Measurements from ENCODE around the gene ARHGAP18. TPM values are rescaled to one million over a fixed set of nuclear protein-coding genes. Genes with fewer than 3 reads are reported as not detected.

Gene ARHGAP18
- total RNA-seq, 4 donors from 2014 or later: 9.6 to 16.8 (median 13.9) TPM

GRCh38 chr6:129638055-129638684, 71.8 kb downstream of the ARHGAP18 start:
- Histone ChIP-seq H3K36me3 (no peaks in the 10 kb centered on the region), H3K9me3 (no peaks in the 10 kb centered on the region), H3K27me3 (no peaks in the 10 kb centered on the region), H3K27ac (no peak overlapping the region), H3K4me1 (peaks cover 0 to 16% (median 2%) of the 10 kb centered on the region in 4 donors), H3K4me3 (no peak overlapping the region)
- WGBS, 2 donors: 53 to 61% methylated on average over 8 of the region's 8 CpGs
- TF ChIP-seq POLR2A (IDR thresholded peaks at IDR 0.05) (no peak), CTCF (IDR thresholded peaks at IDR 0.05) (no peak), EP300 (IDR thresholded peaks at IDR 0.05) (no peak)
- DNase-seq (ENCODE audit: low spot score in 2 of 2): no peak

- TF ChIP-seq CTCF (IDR thresholded peaks at IDR 0.05) (no peak), POLR2A (IDR thresholded peaks at IDR 0.05) (no peak), EP300 (IDR thresholded peaks at IDR 0.05) (no peak)
- no peak overlapping the region for H3K27ac ChIP-seq
Observed at GRCh38 chr6:129637340-129638054, 72.5 kb downstream of the ARHGAP18 start.

GRCh38 chr6:129635396-129636130, 74.4 kb downstream of the ARHGAP18 start:
- H3K27me3 ChIP-seq: no peaks in the 10 kb centered on the region
- H3K4me1 ChIP-seq: peaks cover 0 to 21% (median 2%) of the 10 kb centered on the region in 4 donors
- no peaks in the 10 kb centered on the region for H3K9me3 ChIP-seq
- no peak overlapping the region for H3K4me3 ChIP-seq
- 62 to 69% methylated on average over 3 of the region's 3 CpGs for WGBS, 2 donors
- H3K27ac ChIP-seq: no peak overlapping the region
- peaks cover 0 to 8% (median 0%) of the 10 kb centered on the region in 3 donors for H3K36me3 ChIP-seq
- TF ChIP-seq CTCF (IDR thresholded peaks at IDR 0.05): no peak
- TF ChIP-seq EP300 (IDR thresholded peaks at IDR 0.05): no peak
- no peak for TF ChIP-seq POLR2A (IDR thresholded peaks at IDR 0.05)
- no peak for DNase-seq (ENCODE audit: low spot score in 2 of 2)

More at GRCh38 chr6:129637340-129638054, 72.5 kb downstream of the ARHGAP18 start:
- DNase-seq (ENCODE audit: low spot score in 2 of 2): no peak
- Histone ChIP-seq H3K4me3 (no peak overlapping the region), H3K9me3 (no peaks in the 10 kb centered on the region), H3K4me1 (peaks cover 0 to 16% (median 2%) of the 10 kb centered on the region in 4 donors), H3K36me3 (peaks cover 0 to 2% (median 0%) of the 10 kb centered on the region in 3 donors), H3K27me3 (no peaks in the 10 kb centered on the region)
- WGBS, 2 donors: 82 to 92% methylated on average over 3 of the region's 3 CpGs

GRCh38 chr6:129634411-129635230, 75.4 kb downstream of the ARHGAP18 start:
- Histone ChIP-seq H3K36me3 (peaks cover 0 to 8% (median 0%) of the 10 kb centered on the region in 3 donors), H3K4me3 (no peak overlapping the region), H3K4me1 (peaks cover 0 to 21% (median 2%) of the 10 kb centered on the region in 4 donors), H3K27ac (no peak overlapping the region), H3K9me3 (no peaks in the 10 kb centered on the region), H3K27me3 (no peaks in the 10 kb centered on the region)
- WGBS, 2 donors: 90 to 91% methylated on average over 4 of the region's 4 CpGs
- DNase-seq (ENCODE audit: low spot score in 2 of 2): no peak
- TF ChIP-seq POLR2A (IDR thresholded peaks at IDR 0.05): no peak
- no peak for TF ChIP-seq EP300 (IDR thresholded peaks at IDR 0.05)
- no peak for TF ChIP-seq CTCF (IDR thresholded peaks at IDR 0.05)
